ENCODE data around the gene PDLIM3. TPM values are rescaled to one million over a fixed set of nuclear protein-coding genes. Genes with fewer than 3 reads are reported as not detected.

Gene PDLIM3
- total RNA-seq, 2 donors from 2014 or later = 835 to 1,176 TPM

GRCh38 chr4:185542626-185543315 is 7.5 kb upstream of the PDLIM3 start:
- peaks cover 9 to 47% of the 10 kb centered on the region in 2 donors for H3K4me1 ChIP-seq (ENCODE audit: control insufficient read depth in 1 of 2, low read depth in 2 of 2)
- peak overlapping the region; percentile 15 for H3K4me3 ChIP-seq
- TF ChIP-seq CTCF (IDR thresholded peaks at IDR 0.05) = no peak
- H3K36me3 ChIP-seq = no peaks in the 10 kb centered on the region
- no peak for DNase-seq (ENCODE audit: low spot score)
- no peaks in the 10 kb centered on the region for H3K9me3 ChIP-seq
- H3K27me3 ChIP-seq (replicated peaks; ENCODE audit: insufficient read depth) = no peaks in the 10 kb centered on the region
- H3K27ac ChIP-seq = peak overlapping the region; percentile 72 to 76
- ATAC-seq (ENCODE audit: insufficient number of reproducible peaks, low FRiP score, low read depth) = peak; percentile 36

DNA sequence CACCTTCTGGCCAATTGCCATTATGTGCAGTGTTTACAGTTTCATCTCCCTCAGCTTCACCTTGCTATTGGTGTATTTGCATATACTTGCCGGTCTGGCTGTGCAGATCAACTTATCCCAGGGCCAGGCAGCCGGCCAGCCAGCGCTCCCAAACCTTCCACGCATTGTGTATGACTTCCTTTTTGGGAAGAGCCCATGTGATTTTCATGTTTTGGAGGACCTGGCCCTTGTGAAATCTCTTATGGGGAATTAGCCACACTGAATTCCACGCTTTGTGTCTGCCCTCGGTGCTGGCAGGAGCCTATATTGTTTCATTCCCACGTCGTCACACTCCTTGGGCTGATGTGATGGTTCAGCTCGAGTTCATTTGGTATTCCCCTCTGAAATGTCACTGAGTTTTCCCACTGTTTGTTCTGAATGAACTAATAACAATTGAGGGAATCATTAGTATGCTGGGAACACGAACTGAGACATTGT is 6.0 kb upstream of the PDLIM3 start:
- H3K27me3 ChIP-seq (replicated peaks; ENCODE audit: insufficient read depth) = no peaks in the 10 kb centered on the region
- DNase-seq (ENCODE audit: low spot score) (peak; percentile 29), ATAC-seq (ENCODE audit: insufficient number of reproducible peaks, low FRiP score, low read depth) (peak; percentile 84)
- H3K27ac ChIP-seq = peak overlapping the region; percentile 72 to 76
- no peaks in the 10 kb centered on the region for H3K9me3 ChIP-seq
- H3K4me1 ChIP-seq (ENCODE audit: control insufficient read depth in 1 of 2, low read depth in 2 of 2) = peaks cover 9 to 35% of the 10 kb centered on the region in 2 donors
- no peak for TF ChIP-seq CTCF (IDR thresholded peaks at IDR 0.05)
- H3K4me3 ChIP-seq = no peak overlapping the region
- no peaks in the 10 kb centered on the region for H3K36me3 ChIP-seq

GRCh38 chr4:185540487-185541120 is 5.3 kb upstream of the PDLIM3 start:
- H3K27me3 ChIP-seq (replicated peaks; ENCODE audit: insufficient read depth) = no peaks in the 10 kb centered on the region
- no peak for DNase-seq (ENCODE audit: low spot score)
- no peaks in the 10 kb centered on the region for H3K9me3 ChIP-seq
- no peak overlapping the region for H3K4me3 ChIP-seq
- H3K4me1 ChIP-seq (ENCODE audit: control insufficient read depth in 1 of 2, low read depth in 2 of 2) = peaks cover 9 to 38% of the 10 kb centered on the region in 2 donors
- no peak for TF ChIP-seq CTCF (IDR thresholded peaks at IDR 0.05)
- no peak for ATAC-seq (ENCODE audit: insufficient number of reproducible peaks, low FRiP score, low read depth)
- no peaks in the 10 kb centered on the region for H3K36me3 ChIP-seq
- peak overlapping the region; percentile 72 to 76 for H3K27ac ChIP-seq

GRCh38 chr4:185540040-185540439 is 4.7 kb upstream of the PDLIM3 start:
- Histone ChIP-seq H3K27me3 (replicated peaks; ENCODE audit: insufficient read depth) (no peaks in the 10 kb centered on the region), H3K36me3 (no peaks in the 10 kb centered on the region), H3K9me3 (no peaks in the 10 kb centered on the region), H3K4me3 (no peak overlapping the region), H3K4me1 (ENCODE audit: control insufficient read depth in 1 of 2, low read depth in 2 of 2) (peaks cover 9 to 38% of the 10 kb centered on the region in 2 donors), H3K27ac (no peak overlapping the region)
- no peak for TF ChIP-seq CTCF (IDR thresholded peaks at IDR 0.05)
- ATAC-seq (ENCODE audit: insufficient number of reproducible peaks, low FRiP score, low read depth) (no peak), DNase-seq (ENCODE audit: low spot score) (no peak)

GRCh38 chr4:185538806-185539205 is 3.5 kb upstream of the PDLIM3 start:
- H3K27me3 ChIP-seq (replicated peaks; ENCODE audit: insufficient read depth) = no peaks in the 10 kb centered on the region
- H3K36me3 ChIP-seq = no peaks in the 10 kb centered on the region
- H3K9me3 ChIP-seq = no peaks in the 10 kb centered on the region
- no peak for ATAC-seq (ENCODE audit: insufficient number of reproducible peaks, low FRiP score, low read depth)
- TF ChIP-seq CTCF (IDR thresholded peaks at IDR 0.05) = no peak
- H3K4me1 ChIP-seq (ENCODE audit: control insufficient read depth in 1 of 2, low read depth in 2 of 2) = peaks cover 9 to 38% of the 10 kb centered on the region in 2 donors
- DNase-seq (ENCODE audit: low spot score) = no peak
- no peak overlapping the region for H3K4me3 ChIP-seq
- no peak overlapping the region for H3K27ac ChIP-seq

All from thoracic aorta (tissue), 2 donors.